Measurements from ENCODE around the gene FSTL4. TPM values are rescaled to one million over a fixed set of nuclear protein-coding genes. Genes with fewer than 3 reads are reported as not detected.

Gene FSTL4
- total RNA-seq, 2 donors from 2014 or later: not detected

GRCh38 chr5:133511653-133512235 is 100.6 kb downstream of the FSTL4 start:
- no peak for TF ChIP-seq CTCF (IDR thresholded peaks at IDR 0.05)
- H3K27ac ChIP-seq: no peak overlapping the region
- no peak overlapping the region for H3K4me3 ChIP-seq
- no peaks in the 10 kb centered on the region for H3K4me1 ChIP-seq
- DNase-seq (ENCODE audit: low spot score): no peak
- H3K27me3 ChIP-seq: no peaks in the 10 kb centered on the region
- no peaks in the 10 kb centered on the region for H3K36me3 ChIP-seq
- H3K9me3 ChIP-seq: no peaks in the 10 kb centered on the region

DNA sequence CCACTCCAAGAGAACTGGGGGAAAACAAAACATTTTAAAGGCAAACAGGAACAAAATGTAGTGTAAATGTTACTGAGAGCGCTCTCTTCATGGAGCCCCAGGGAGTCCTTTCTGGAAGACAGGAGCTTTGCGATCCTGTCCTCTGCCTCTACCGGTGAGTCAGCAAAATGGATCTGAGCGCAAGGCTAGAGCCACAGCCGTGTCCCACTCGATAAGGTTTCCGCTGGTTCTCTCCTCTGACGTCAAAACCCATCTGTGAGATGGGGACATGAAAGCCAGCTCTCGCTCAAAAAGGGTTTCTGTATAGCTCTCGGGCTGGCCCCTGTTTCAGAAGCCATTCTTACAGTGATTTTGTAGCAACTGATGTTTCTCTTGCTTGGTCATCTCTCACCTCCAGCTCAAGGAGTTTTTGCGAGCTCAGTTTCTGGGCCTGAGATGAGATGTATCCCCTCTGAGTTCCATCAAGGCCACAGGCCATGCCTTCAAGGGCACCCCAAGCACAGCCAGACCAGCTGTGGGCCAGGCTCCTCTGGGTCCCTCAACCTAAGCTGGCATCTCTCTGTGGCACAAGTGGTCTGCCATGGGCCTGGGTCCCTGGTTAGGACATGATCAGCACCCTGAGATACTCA is 101.6 kb downstream of the FSTL4 start:
- Histone ChIP-seq H3K4me3 (no peak overlapping the region), H3K36me3 (no peaks in the 10 kb centered on the region), H3K4me1 (no peaks in the 10 kb centered on the region), H3K27me3 (no peaks in the 10 kb centered on the region), H3K9me3 (no peaks in the 10 kb centered on the region), H3K27ac (no peak overlapping the region)
- TF ChIP-seq CTCF (IDR thresholded peaks at IDR 0.05): no peak
- DNase-seq (ENCODE audit: low spot score): peak; percentile 9

DNA sequence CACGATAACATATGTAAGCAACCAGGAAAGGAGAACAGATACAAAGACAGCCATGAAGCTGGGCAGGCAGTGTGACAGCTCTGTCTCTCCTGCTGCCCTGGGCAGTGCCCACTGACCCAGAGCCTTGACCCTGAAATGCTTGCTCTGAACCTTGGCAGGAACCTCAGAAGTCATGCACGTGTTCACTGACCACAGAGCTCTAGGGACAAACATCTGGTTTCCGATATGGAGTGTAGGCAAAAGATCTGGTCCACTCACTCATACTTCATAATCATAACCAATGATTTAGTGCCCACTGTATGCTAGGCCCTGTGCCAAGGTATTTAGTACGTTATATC is 102.6 kb downstream of the FSTL4 start:
- no peaks in the 10 kb centered on the region for H3K36me3 ChIP-seq
- no peak for TF ChIP-seq CTCF (IDR thresholded peaks at IDR 0.05)
- no peaks in the 10 kb centered on the region for H3K9me3 ChIP-seq
- H3K27me3 ChIP-seq: no peaks in the 10 kb centered on the region
- no peaks in the 10 kb centered on the region for H3K4me1 ChIP-seq
- H3K27ac ChIP-seq: no peak overlapping the region
- H3K4me3 ChIP-seq: no peak overlapping the region
- DNase-seq (ENCODE audit: low spot score): peak; percentile 28

- H3K36me3 ChIP-seq: no peaks in the 10 kb centered on the region
- H3K4me3 ChIP-seq: no peak overlapping the region
- H3K27me3 ChIP-seq: no peaks in the 10 kb centered on the region
- no peaks in the 10 kb centered on the region for H3K4me1 ChIP-seq
- TF ChIP-seq CTCF (IDR thresholded peaks at IDR 0.05): no peak
- no peak overlapping the region for H3K27ac ChIP-seq
- DNase-seq (ENCODE audit: low spot score): peak; percentile 11
- no peaks in the 10 kb centered on the region for H3K9me3 ChIP-seq
Measured at GRCh38 chr5:133508845-133509741, 103.2 kb downstream of the FSTL4 start.

GRCh38 chr5:133508331-133508730 is 104.0 kb downstream of the FSTL4 start:
- no peak for DNase-seq (ENCODE audit: low spot score)
- H3K27ac ChIP-seq: no peak overlapping the region
- no peaks in the 10 kb centered on the region for H3K36me3 ChIP-seq
- H3K4me1 ChIP-seq: no peaks in the 10 kb centered on the region
- no peak for TF ChIP-seq CTCF (IDR thresholded peaks at IDR 0.05)
- H3K27me3 ChIP-seq: no peaks in the 10 kb centered on the region
- no peaks in the 10 kb centered on the region for H3K9me3 ChIP-seq
- H3K4me3 ChIP-seq: no peak overlapping the region
